Measurements from ENCODE around the gene ZDHHC8. TPM values are rescaled to one million over a fixed set of nuclear protein-coding genes. Genes with fewer than 3 reads are reported as not detected.

The ZDHHC8 gene
- total RNA-seq, 1 donor from 2014 or later = 42.4 TPM

DNA sequence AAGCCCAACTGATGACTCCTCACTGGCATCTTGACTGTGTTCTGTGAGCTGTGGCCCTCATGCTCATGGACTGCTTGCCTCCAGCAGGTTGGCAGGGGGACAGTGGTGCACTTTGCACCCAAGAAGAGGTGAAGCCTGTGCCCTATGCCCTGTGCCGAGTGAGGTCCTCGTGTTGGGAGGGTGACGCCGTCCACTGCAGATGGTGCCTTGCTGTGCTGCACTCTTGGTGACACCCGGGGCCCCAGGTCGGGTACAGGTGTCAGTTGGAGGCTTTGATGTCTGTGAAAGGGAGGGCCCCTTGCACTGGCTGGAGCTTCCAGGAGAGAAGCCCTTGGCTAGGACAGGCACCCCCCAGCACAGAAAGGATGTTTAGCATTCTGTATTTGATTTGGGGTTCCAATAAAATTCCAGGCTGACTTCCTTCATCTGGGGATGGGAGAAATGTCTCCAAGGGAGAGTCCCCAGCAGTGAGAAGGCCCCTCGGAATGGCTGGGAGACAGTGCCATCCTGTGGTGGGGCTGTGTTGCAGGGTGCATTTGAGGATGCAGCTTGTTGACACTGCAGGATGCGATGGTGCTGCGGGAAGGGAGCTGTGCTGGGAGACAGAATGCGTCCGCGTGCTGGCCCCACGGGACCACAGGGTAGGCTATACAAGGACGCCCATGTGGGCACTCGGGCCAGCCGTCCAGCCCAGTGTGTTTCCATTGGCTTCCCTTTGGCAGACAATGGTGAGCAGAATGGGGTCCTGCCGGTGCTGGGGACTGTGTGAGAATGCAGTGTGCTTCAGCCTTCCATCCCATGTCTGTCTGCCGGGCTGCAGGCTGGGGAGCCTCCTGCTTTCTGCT lies 2.5 kb upstream of the ZDHHC8 start:
- intact Hi-C loops (cut with micrococcal nuclease) = no loop called here
- Histone ChIP-seq H3K4me3 (no peak overlapping the region), H3K9me3 (replicated peaks) (no peaks in the 10 kb centered on the region), H3K27me3 (ENCODE audit: low read depth) (no peaks in the 10 kb centered on the region), H3K36me3 (peaks cover 33% of the 10 kb centered on the region), H3K27ac (replicated peaks) (peak overlapping the region; percentile 16), H3K4me1 (peaks cover 51% of the 10 kb centered on the region)
- no peak for DNase-seq
- TF ChIP-seq, protein P1, sequence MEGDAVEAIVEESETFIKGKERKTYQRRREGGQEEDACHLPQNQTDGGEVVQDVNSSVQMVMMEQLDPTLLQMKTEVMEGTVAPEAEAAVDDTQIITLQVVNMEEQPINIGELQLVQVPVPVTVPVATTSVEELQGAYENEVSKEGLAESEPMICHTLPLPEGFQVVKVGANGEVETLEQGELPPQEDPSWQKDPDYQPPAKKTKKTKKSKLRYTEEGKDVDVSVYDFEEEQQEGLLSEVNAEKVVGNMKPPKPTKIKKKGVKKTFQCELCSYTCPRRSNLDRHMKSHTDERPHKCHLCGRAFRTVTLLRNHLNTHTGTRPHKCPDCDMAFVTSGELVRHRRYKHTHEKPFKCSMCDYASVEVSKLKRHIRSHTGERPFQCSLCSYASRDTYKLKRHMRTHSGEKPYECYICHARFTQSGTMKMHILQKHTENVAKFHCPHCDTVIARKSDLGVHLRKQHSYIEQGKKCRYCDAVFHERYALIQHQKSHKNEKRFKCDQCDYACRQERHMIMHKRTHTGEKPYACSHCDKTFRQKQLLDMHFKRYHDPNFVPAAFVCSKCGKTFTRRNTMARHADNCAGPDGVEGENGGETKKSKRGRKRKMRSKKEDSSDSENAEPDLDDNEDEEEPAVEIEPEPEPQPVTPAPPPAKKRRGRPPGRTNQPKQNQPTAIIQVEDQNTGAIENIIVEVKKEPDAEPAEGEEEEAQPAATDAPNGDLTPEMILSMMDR (IDR thresholded peaks at IDR 0.05; ENCODE audit: borderline replicate concordance) = peak; percentile 49

DNA sequence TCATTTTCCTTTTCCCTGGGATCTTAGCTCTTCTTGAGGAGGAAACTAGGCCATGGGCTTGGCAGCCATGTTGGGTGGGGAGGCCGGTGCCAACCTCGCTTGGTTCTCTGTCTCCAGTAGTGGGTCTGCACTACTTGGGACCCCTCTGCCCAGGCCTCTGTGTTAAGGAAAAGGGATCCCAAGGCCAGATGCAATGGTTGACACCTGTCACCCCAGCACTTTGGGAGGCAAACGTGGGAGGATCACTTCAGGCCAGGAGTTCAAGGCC lies 1.9 kb upstream of the ZDHHC8 start:
- no peak for DNase-seq
- intact Hi-C loops (cut with micrococcal nuclease) = no loop called here
- H3K27me3 ChIP-seq (ENCODE audit: low read depth) = no peaks in the 10 kb centered on the region
- H3K36me3 ChIP-seq = peaks cover 30% of the 10 kb centered on the region
- TF ChIP-seq, protein P1 (IDR thresholded peaks at IDR 0.05; ENCODE audit: borderline replicate concordance) = no peak
- no peak overlapping the region for H3K27ac ChIP-seq (replicated peaks)
- peaks cover 56% of the 10 kb centered on the region for H3K4me1 ChIP-seq
- no peaks in the 10 kb centered on the region for H3K9me3 ChIP-seq (replicated peaks)
- H3K4me3 ChIP-seq = no peak overlapping the region

DNA sequence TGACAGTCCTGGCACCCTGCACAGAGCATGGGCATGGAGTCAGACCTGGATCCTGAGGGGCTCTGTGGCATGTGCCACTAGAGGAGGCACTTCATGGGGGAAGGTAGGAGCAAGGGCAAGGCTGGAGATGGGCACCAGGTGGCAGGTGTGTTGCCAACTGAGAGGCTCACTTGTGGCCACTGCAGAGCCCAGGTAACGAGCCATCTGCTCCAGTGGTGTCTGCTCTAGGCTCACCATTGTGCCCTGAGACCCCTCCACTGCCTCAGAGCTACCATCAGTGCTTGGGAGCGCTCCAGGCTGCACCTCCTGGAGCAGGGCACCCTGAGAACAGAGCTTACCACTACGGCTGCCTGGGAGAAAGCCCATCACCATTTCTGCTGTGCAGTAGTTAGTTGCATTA lies 1.3 kb upstream of the ZDHHC8 start:
- peak overlapping the region; percentile 96 for H3K4me3 ChIP-seq
- TF ChIP-seq, protein P1 (IDR thresholded peaks at IDR 0.05; ENCODE audit: borderline replicate concordance) = no peak
- H3K27me3 ChIP-seq (ENCODE audit: low read depth) = no peaks in the 10 kb centered on the region
- intact Hi-C loops (cut with micrococcal nuclease) = no loop called here
- peaks cover 63% of the 10 kb centered on the region for H3K4me1 ChIP-seq
- no peak for DNase-seq
- H3K9me3 ChIP-seq (replicated peaks) = no peaks in the 10 kb centered on the region
- H3K27ac ChIP-seq (replicated peaks) = peak overlapping the region; percentile 100
- peaks cover 23% of the 10 kb centered on the region for H3K36me3 ChIP-seq

DNA sequence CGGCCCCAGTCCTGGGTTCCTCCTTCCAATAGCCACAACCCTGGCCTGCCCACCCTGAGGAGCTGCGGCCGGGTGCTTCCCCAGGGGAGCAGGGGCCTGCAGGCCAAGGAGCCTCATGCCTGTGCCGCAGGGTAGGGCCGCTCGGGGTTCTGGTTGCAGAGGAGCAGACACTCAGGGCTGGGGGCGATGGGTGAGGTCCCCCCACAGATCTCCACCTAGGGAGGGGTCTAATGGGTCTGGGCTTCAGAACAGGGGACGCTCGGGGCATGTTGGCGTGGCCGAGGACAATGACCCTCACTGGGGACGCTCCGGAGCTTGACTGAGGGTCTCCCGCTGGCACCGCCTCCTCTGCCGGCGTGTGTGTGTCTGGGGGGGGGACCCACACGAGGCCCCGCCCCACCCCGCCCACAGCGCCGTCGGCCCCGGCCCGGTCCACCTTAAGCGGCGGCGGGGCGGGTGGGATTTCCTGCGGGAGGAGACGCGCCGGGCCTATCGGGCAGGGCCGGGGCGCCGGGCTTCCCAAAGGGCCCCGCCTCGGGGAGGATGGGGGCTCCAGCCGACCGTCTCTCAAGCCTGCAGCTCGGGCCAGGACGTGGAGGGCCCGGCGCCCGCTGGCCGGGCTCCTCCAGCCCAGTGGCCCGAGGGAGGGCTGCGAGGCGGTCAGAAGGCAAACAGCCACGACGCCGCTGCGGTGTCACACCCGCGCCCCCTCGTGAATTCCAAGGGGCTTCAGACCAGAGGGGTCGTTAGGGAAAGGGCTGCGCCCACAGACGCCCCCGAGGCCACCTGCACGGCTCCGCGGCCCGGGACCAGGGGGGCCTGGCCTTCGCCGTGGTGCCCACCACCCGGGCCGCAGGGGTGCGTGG lies 640 bp upstream of the ZDHHC8 start:
- Histone ChIP-seq H3K36me3 (peaks cover 17% of the 10 kb centered on the region), H3K4me1 (peaks cover 69% of the 10 kb centered on the region), H3K27me3 (ENCODE audit: low read depth) (no peaks in the 10 kb centered on the region), H3K4me3 (peak overlapping the region; percentile 96), H3K9me3 (replicated peaks) (no peaks in the 10 kb centered on the region), H3K27ac (replicated peaks) (peak overlapping the region; percentile 100)
- intact Hi-C loops (cut with micrococcal nuclease) = no loop called here
- peak; percentile 92 for DNase-seq
- TF ChIP-seq, protein P1 (IDR thresholded peaks at IDR 0.05; ENCODE audit: borderline replicate concordance) = no peak

DNA sequence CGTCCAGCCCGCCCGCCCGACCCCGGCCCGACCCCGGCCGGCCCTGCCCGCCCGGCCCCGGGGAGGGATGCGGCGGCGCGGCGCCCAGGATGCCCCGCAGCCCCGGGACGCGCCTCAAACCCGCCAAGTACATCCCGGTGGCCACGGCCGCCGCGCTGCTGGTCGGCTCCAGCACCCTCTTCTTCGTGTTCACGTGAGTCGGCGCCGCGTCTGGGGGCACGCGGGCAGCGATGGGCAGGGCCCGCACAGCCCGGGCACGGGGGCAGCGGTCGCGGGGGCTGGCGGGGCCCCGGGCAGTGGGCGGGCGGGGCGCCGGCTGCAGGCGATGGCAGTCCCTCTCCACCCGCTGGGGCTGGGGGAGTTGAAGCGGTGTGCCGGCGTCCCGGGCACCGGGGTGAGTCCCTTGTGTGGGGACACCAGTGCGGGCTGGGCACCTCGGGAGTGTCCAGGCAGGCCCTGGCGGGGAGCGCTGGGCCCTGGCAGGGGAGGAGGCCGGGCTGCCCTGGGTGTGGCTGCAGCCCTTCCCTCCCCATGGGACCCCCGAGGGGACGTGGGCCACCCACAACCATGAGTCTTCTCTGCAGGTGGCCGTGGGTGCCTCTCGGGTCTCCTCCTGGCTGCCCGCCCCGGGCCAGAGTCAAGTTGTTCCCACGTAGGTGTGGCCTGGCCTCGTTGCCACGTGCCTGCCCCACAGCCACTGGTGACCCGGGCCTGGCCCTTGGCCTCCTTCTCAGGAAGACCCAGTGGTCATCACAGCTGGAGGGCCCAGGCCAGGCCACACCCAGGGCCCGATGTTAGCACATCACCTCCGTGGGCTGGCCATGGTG lies 468 bp downstream of the ZDHHC8 start:
- TF ChIP-seq, protein P1 (IDR thresholded peaks at IDR 0.05; ENCODE audit: borderline replicate concordance) = no peak
- H3K4me3 ChIP-seq = peak overlapping the region; percentile 96
- DNase-seq = peak; percentile 49
- peaks cover 80% of the 10 kb centered on the region for H3K4me1 ChIP-seq
- H3K27me3 ChIP-seq (ENCODE audit: low read depth) = no peaks in the 10 kb centered on the region
- H3K36me3 ChIP-seq = peaks cover 6% of the 10 kb centered on the region
- H3K27ac ChIP-seq (replicated peaks) = peak overlapping the region; percentile 100
- H3K9me3 ChIP-seq (replicated peaks) = no peaks in the 10 kb centered on the region
- intact Hi-C loops (cut with micrococcal nuclease) = no loop called here

Measured in left ventricle myocardium inferior (tissue), 1 donor.